Fibroblast of skin of left biceps (primary cell): ENCODE measurements around the gene GHSR.

Experiments used
- DNase-seq, 2 experiments: peaks; one replicate each; pipeline ENCODE4 v3.0.0-alpha.2; 2013; ENCODE audit warnings: low read depth in 2 of 2

The GHSR gene

GRCh38 chr3:172447611-172448579, at the start of gene GHSR:
Gene GHSR, minus strand, starts transcription at chr3:172448456. Its CDS starts 43 bp downstream, at chr3:172448413.
- no peak for DNase-seq

DNA sequence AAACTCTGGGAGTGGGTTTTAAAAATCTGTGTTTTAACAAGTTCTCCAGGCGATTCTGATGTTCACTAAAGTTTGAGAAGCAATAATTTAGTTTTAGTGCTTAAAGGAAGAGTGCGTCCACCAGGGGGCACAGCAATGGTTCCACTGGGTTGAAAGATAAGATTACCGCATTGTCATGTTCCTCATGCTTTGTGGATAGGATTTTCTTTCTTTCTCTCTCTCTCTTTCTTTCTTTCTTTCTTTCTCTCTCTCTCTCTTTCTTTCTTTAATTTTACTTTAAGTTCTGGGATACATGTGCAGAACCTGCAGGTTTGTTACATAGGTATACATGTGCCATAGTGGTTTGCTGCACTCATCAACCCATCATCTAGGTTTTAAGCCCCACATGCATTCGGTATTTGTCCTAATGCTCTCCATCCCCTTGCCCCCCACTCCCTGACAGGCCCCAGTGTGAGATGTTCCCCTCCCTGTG, 42.0 kb upstream of the GHSR start:
- DNase-seq, result peak; percentile 21 to 27

GRCh38 chr3:172478116-172478515, 29.9 kb upstream of the GHSR start:
- no peak for DNase-seq

- DNase-seq, result no peak
These were observed 28.1 kb upstream of the GHSR start for GRCh38 chr3:172476347-172476746.

DNA sequence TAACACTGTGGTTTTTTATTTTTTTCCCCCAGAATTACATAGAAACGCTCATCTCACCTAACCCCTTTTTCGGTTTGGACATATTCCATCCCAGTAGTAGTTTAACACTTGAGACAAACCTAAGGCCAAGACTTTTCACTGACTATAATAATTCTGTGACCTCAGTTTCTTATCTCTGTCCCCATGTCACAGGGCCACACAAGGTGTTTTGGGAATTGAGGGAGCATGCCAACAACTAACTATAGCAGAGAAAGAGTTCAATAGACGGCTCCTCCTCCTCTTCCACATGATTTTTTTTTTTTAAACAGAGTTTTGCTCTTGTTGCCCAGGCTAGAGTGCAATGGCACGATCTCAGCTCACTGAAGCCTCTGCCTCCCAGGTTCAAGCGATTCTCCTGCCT, 27.4 kb upstream of the GHSR start:
- no peak for DNase-seq

GRCh38 chr3:172471903-172472302, 23.6 kb upstream of the GHSR start:
- DNase-seq, result no peak

- DNase-seq, result no peak
These were observed 22.3 kb upstream of the GHSR start for GRCh38 chr3:172470588-172470987.

DNA sequence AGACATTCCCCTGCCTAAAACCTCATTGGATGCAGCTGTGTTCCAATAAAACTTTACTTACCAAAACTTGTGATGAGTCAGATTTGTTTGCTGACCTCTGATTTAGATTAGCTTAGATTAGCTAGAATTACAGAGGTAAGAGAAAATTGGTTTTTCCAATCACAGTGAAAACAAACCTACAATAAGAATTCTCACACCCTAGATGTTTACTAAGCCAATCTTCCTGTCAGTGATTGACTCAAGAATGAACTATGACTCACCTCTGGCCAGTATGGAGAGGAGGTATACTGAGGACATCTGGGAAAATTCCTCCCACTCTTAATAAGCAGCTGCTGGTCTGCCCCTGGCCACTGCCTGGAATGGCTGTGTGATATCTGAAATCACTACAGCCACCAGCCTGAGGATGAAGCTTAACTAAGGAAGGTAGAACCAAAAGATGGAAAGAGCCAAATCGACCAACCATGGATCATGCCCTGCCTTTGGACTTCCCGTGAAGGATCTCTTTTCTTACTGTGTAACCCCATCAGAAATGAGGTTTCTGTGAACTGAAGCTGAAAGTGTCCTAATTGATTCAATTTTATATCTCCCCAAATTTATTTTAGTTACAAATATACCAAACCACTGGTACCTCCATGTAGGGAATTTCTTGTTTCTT, 19.0 kb upstream of the GHSR start:
- no peak for DNase-seq

DNA sequence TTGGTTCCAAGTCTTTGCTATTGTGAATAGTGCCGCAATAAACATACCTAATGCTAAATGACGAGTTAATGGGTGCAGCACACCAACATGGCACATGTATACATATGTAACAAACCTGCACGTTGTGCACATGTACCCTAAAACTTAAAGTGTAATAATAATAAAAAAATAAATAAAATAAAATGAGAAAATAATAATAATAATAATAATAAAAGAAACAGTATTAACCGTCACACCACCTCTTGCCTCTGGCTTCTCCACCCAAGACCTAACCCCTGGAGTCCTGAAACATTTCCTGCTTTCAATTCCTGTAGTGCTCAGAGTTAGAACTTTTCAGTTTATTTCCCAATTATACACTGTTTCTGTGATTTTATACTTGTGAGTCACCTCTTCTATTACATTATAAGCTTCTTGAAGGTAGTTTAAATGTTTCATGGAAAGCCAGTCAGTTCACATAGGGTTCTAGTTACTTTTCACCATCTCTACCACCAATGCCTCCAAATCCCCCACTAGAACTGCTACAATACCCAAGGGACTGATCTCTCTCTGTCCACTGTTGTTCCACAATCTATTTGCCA, 18.4 kb upstream of the GHSR start:
- DNase-seq, result no peak

GRCh38 chr3:172465281-172465680, 17.0 kb upstream of the GHSR start:
- DNase-seq, result no peak

GRCh38 chr3:172464306-172464705, 16.1 kb upstream of the GHSR start:
- no peak for DNase-seq

GRCh38 chr3:172461530-172462138, 13.4 kb upstream of the GHSR start:
- no peak for DNase-seq

- no peak for DNase-seq
These were observed 8.1 kb upstream of the GHSR start for GRCh38 chr3:172456404-172456803.

GRCh38 chr3:172454180-172454579, 5.9 kb upstream of the GHSR start:
- no peak for DNase-seq

GRCh38 chr3:172449466-172450149, 1.4 kb upstream of the GHSR start:
- DNase-seq, result no peak

GRCh38 chr3:172448661-172449465, 607 bp upstream of the GHSR start:
- DNase-seq, result no peak

DNA sequence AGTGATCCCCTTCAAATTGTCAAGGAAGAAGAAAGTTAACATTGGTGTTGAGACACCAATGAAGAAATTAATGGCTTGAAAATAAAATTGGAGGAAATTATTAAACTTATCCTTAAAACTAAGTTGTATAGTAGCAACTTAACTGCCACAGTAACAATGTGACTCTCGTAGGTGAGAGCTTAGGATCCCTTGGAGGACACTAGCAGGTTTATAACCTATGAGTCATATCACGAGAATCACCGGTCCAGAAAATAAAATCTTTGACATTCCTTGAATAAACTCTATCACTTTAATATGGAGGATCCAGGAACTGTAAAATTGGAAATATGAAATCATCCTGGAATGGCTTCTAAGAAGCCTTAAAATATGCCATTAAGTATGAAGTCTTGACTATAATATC, 2.1 kb downstream of the GHSR start:
- DNase-seq, result no peak

DNA sequence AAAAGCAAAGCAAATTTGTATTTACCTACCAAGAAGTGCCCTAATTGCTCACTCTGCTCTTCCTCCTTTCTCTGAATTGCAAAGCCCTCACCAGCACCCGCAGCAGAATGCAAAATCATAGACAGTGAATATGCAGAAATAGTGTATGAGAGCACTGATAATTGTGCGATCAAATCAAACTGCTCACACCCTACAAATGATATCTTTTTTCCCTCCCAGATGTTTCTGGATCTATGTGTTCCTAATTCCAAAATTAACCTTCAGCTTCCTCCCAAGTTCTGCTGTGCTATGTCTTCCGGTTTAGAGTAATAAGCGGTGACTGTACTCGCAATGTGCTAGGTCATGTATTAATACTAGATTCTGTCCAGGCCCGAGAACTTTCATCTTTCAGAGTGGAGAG, 3.4 kb downstream of the GHSR start:
- DNase-seq, result no peak

- DNase-seq, result no peak
These were observed 5.7 kb downstream of the GHSR start for GRCh38 chr3:172442606-172443005.

DNA sequence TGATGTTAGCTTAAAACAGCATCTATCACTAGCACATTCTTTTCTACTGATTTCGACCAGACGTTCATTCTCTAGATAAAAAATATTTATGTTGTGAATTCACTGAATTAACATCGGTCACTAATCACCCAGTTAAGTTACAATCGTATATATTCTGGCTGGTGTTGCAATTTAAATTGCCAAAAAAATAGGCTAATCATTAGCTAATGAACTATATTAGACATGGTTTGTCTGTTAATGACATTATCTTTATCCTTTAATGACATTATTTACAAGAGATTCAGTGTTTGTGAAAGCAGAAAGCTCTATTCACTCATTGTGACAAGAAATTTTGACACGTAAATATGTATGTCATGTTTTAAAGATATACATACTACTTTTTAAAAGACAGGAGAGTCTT, 6.7 kb downstream of the GHSR start:
- DNase-seq, result no peak

DNA sequence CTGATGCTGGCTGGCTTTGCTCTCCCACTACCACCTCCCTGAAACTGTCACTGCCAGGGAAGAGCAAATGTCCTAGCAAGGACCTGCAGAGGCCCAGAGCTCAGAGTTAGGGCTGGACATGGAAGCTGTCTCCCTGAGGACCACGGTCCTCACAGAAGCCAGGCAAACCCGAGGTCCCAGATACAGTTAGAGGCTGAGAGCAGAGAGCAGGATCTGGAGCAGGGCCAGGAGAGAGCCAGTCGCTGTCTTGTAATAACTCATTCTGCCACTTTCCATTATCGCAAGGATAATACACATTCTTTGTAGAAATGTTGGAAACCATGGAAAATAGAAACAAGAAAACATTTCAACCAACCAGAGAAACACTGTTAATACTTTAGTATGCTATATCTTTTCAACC, 10.1 kb downstream of the GHSR start:
- no peak for DNase-seq
